Measurements from ENCODE around the gene MPST. TPM values are rescaled to one million over a fixed set of nuclear protein-coding genes. Genes with fewer than 3 reads are reported as not detected.

Gene MPST
- total and polyA plus RNA-seq, 2 donors from 2014 or later = 44.4 to 167 TPM

DNA sequence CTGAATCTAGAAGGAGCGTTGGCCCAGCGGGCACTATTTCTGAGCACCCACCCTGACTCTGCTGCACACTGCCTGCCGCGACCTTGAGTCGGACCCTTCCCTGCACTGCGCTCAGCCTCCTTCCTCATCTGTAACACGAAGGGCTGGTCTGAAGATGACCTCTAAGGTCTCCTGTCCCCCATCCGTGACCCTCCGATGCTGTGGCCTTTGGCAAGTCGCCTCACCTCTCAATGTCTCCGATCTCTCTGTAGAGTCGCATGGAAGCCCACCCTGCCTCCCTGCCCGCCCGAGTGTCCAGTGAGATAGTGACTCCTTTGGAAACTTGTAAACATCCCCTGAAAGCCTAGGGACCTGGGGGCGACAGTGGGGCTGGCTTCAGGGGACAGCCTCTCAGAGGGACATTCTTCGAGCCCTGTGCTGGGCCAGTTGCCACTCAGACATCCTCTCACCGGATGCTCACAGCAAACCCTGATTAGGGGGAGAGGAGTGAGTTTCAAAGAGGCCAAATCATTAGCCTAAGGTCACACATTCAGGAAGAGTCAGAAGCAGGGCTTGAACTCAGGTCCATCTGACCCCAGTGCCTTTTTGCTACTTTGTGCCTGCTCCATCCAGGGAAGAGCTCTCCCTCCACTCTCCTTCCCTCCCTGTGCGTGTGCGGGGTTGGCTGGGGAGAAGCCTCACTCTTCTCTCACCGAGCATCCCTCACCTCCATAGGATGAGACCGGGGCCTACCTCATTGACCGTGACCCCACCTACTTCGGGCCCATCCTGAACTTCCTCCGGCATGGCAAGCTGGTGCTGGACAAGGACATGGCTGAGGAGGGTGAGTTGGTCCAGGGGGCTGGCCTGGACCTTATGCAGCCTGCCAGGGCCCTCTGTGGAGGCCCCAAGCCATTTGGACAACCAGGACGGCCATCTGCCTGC is 33.1 kb downstream of the MPST start:
- Histone ChIP-seq H3K27ac (ENCODE audit: low read depth in 2 of 2, low read length in 2 of 2) (no peak overlapping the region), H3K4me1 (ENCODE audit: control insufficient read depth in 2 of 3, insufficient read depth in 2 of 3, low read depth in 1 of 3, low read length in 3 of 3) (peaks cover 0 to 7% (median 0%) of the 10 kb centered on the region in 3 donors), H3K27me3 (ENCODE audit: control insufficient read depth, insufficient read depth, low read length) (no peaks in the 10 kb centered on the region), H3K9me3 (ENCODE audit: control insufficient read depth in 2 of 3, insufficient read depth in 1 of 3, low read length in 3 of 3) (no peaks in the 10 kb centered on the region), H3K9ac (ENCODE audit: low read length in 3 of 3) (peak overlapping the region in 1 of 3 donors; percentile 12), H3K36me3 (ENCODE audit: control insufficient read depth in 2 of 3, insufficient read depth in 3 of 3, low read length in 3 of 3) (no peaks in the 10 kb centered on the region), H3K4me3 (ENCODE audit: low read length in 3 of 3) (peak overlapping the region in 2 of 3 donors; percentile 34 to 35)
- DNase-seq (peak in 1 of 5 donors; percentile 77), FAIRE-seq (no peak)
- intact Hi-C loops (cut with DNase I) = no loop called here
- TF ChIP-seq, protein P1, sequence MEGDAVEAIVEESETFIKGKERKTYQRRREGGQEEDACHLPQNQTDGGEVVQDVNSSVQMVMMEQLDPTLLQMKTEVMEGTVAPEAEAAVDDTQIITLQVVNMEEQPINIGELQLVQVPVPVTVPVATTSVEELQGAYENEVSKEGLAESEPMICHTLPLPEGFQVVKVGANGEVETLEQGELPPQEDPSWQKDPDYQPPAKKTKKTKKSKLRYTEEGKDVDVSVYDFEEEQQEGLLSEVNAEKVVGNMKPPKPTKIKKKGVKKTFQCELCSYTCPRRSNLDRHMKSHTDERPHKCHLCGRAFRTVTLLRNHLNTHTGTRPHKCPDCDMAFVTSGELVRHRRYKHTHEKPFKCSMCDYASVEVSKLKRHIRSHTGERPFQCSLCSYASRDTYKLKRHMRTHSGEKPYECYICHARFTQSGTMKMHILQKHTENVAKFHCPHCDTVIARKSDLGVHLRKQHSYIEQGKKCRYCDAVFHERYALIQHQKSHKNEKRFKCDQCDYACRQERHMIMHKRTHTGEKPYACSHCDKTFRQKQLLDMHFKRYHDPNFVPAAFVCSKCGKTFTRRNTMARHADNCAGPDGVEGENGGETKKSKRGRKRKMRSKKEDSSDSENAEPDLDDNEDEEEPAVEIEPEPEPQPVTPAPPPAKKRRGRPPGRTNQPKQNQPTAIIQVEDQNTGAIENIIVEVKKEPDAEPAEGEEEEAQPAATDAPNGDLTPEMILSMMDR (IDR thresholded peaks at IDR 0.05; ENCODE audit: borderline replicate concordance, extremely low read depth, insufficient read depth) = no peak

DNA sequence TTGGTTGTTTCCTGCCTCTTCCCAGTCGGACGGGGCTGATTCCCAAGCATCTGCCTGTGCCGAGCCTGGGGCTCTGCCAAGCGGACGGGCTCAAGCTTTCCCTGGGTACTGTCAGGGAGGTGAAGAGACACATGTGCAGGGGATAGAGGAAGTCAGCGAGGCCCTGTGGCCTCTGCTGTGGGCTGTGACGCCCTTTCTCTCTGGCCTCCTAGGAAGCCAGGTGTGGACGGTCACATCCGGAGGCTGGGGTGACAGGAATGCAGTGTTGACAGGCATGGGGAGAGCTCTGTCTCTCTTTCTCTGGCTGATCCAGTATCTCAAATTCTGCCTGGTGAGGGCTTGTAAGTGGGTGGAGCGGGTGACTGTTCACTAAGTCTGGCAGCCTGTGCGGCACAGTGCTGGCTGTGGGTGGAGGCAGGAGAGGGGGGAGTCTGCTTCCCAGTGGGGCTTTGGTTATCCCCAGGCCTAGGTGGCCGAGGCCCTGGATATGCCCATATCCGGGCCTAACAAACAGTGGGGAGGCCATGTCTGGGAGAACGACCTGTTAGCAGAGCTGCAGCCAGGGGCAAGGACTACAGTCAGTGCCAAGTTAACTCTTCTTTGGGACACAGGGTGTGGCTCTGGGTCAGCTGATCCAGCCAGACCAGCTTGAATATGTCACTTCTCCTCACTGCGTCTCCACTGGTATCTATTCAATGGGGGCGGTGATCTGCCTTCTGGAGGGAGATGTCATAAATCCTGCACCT is 33.9 kb downstream of the MPST start:
- Histone ChIP-seq H3K4me1 (ENCODE audit: control insufficient read depth in 2 of 3, insufficient read depth in 2 of 3, low read depth in 1 of 3, low read length in 3 of 3) (peaks cover 0 to 7% (median 0%) of the 10 kb centered on the region in 3 donors), H3K27ac (ENCODE audit: low read depth in 2 of 2, low read length in 2 of 2) (no peak overlapping the region), H3K4me3 (ENCODE audit: low read length in 3 of 3) (no peak overlapping the region), H3K9ac (ENCODE audit: low read length in 3 of 3) (no peak overlapping the region), H3K36me3 (ENCODE audit: control insufficient read depth in 2 of 3, insufficient read depth in 3 of 3, low read length in 3 of 3) (no peaks in the 10 kb centered on the region), H3K27me3 (ENCODE audit: control insufficient read depth, insufficient read depth, low read length) (no peaks in the 10 kb centered on the region), H3K9me3 (ENCODE audit: control insufficient read depth in 2 of 3, insufficient read depth in 1 of 3, low read length in 3 of 3) (no peaks in the 10 kb centered on the region)
- FAIRE-seq (no peak), DNase-seq (no peak)
- TF ChIP-seq, protein P1 (IDR thresholded peaks at IDR 0.05; ENCODE audit: borderline replicate concordance, extremely low read depth, insufficient read depth) = no peak
- intact Hi-C loops (cut with DNase I) = no loop called here

DNA sequence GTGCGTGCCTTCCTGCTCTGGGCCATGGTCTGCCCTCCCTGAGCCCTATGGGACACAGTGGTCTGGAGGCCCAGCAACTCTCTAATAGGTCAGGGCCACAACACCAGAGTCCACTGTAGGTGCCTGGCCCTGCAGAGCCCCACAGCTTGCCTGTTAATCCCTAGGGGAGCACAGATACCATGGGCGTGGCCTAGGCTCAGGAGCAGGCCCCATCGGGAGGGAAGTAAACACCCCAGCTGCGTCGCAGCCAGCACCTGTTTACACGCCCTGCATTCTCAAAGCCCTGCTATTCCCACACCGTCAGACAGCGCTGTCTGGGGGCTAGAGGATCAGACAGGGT is 34.5 kb downstream of the MPST start:
- DNase-seq (peak in 1 of 5 donors; percentile 48), FAIRE-seq (no peak)
- no peak overlapping the region for H3K4me3 ChIP-seq (ENCODE audit: low read length in 3 of 3)
- no peaks in the 10 kb centered on the region for H3K27me3 ChIP-seq (ENCODE audit: control insufficient read depth, insufficient read depth, low read length)
- H3K27ac ChIP-seq (ENCODE audit: low read depth in 2 of 2, low read length in 2 of 2) = no peak overlapping the region
- H3K9ac ChIP-seq (ENCODE audit: low read length in 3 of 3) = no peak overlapping the region
- intact Hi-C loops (cut with DNase I) = no loop called here
- TF ChIP-seq, protein P1 (IDR thresholded peaks at IDR 0.05; ENCODE audit: borderline replicate concordance, extremely low read depth, insufficient read depth) = no peak
- no peaks in the 10 kb centered on the region for H3K36me3 ChIP-seq (ENCODE audit: control insufficient read depth in 2 of 3, insufficient read depth in 3 of 3, low read length in 3 of 3)
- H3K9me3 ChIP-seq (ENCODE audit: control insufficient read depth in 2 of 3, insufficient read depth in 1 of 3, low read length in 3 of 3) = no peaks in the 10 kb centered on the region
- peaks cover 0 to 7% (median 0%) of the 10 kb centered on the region in 3 donors for H3K4me1 ChIP-seq (ENCODE audit: control insufficient read depth in 2 of 3, insufficient read depth in 2 of 3, low read depth in 1 of 3, low read length in 3 of 3)

All from kidney (tissue), 14 donors.